Measurements from ENCODE around the gene PDIA5. TPM values are rescaled to one million over a fixed set of nuclear protein-coding genes. Genes with fewer than 3 reads are reported as not detected.
A peak's percentile ranks its signal among the peaks of the same experiment; 100 is the strongest.

Gene PDIA5
- polyA plus RNA-seq, 4 donors: 4.6 to 54.0 (median 16.2) TPM

DNA sequence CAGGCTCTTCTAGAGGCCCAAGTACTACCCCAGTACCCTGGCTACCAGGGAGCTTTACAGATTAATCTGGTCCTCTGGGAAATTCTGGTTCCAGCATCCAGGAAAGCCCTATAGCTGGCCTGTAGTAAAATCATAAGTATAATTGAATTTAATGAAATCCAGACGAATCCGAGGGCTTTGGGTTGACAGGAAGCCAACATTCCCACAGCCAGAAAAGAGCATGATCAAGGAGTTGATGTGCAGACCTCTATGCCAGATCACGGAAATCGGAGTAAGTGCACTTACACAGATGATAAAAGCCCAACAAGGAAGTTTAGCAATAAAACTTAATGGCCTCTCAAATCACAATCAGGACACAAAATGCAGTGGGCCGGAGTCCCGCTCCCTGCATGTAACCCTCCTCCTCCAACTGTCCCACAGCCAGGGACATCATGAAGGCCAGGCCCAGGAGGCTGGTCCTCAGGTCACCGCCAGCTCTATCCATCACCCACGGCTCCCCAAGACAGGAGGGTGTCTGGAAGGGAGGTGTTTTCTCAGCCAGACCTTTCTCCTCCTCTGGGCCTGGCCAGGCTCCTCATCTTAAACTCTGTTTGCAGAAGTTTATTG lies 72.1 kb downstream of the PDIA5 start:
- Histone ChIP-seq H3K9me3 (ENCODE audit: control insufficient read depth in 2 of 2, insufficient read depth in 1 of 2, low read depth in 1 of 2, low read length in 1 of 2) (no peaks in the 10 kb centered on the region), H3K36me3 (ENCODE audit: control insufficient read depth in 3 of 3, insufficient read depth in 2 of 3, low read depth in 1 of 3, low read length in 3 of 3) (peaks cover 0 to 58% (median 2%) of the 10 kb centered on the region in 3 donors), H3K4me1 (ENCODE audit: control insufficient read depth in 3 of 3, insufficient read depth in 2 of 3, low read depth in 1 of 3, low read length in 2 of 3) (peaks cover 0 to 2% (median 0%) of the 10 kb centered on the region in 3 donors), H3K27ac (ENCODE audit: low read depth in 1 of 3, low read length in 2 of 3) (no peak overlapping the region), H3K27me3 (ENCODE audit: control insufficient read depth in 3 of 3, insufficient read depth in 3 of 3, low read length in 3 of 3) (no peaks in the 10 kb centered on the region), H3K4me3 (ENCODE audit: low read depth in 1 of 3, low read length in 3 of 3) (no peak overlapping the region)
- DNase-seq: no peak
- FAIRE-seq: no peak
- WGBS, 3 donors: 34 to 65% (median 55%) methylated on average over 8 of the region's 8 CpGs

DNA sequence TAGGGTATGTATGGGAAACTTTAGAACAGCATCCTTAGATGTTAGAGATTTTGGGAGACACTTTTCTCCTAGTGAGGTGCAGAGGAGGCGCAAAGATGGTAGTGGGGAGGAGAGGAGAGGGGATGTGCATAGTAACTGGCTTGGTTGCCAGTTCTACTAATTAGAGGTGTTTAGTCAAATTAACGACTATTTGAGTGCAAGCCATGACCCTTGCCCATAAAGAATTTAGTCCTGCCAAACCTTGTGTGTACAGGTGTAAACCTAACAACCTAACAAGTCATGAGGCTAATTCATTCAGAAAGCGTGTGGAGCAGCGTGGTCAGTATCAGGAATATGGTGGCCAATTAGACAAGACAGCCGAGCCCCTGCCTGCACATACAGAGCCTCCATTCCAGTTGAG lies 72.7 kb downstream of the PDIA5 start:
- peaks cover 0 to 55% (median 2%) of the 10 kb centered on the region in 3 donors for H3K36me3 ChIP-seq (ENCODE audit: control insufficient read depth in 3 of 3, insufficient read depth in 2 of 3, low read depth in 1 of 3, low read length in 3 of 3)
- H3K4me3 ChIP-seq (ENCODE audit: low read depth in 1 of 3, low read length in 3 of 3): no peak overlapping the region
- H3K27me3 ChIP-seq (ENCODE audit: control insufficient read depth in 3 of 3, insufficient read depth in 3 of 3, low read length in 3 of 3): no peaks in the 10 kb centered on the region
- WGBS, 3 donors: 57 to 67% (median 64%) methylated on average over 5 of the region's 5 CpGs
- no peaks in the 10 kb centered on the region for H3K9me3 ChIP-seq (ENCODE audit: control insufficient read depth in 2 of 2, insufficient read depth in 1 of 2, low read depth in 1 of 2, low read length in 1 of 2)
- H3K27ac ChIP-seq (ENCODE audit: low read depth in 1 of 3, low read length in 2 of 3): no peak overlapping the region
- DNase-seq (no peak), FAIRE-seq (no peak)
- H3K4me1 ChIP-seq (ENCODE audit: control insufficient read depth in 3 of 3, insufficient read depth in 2 of 3, low read depth in 1 of 3, low read length in 2 of 3): peaks cover 0 to 4% (median 0%) of the 10 kb centered on the region in 3 donors

DNA sequence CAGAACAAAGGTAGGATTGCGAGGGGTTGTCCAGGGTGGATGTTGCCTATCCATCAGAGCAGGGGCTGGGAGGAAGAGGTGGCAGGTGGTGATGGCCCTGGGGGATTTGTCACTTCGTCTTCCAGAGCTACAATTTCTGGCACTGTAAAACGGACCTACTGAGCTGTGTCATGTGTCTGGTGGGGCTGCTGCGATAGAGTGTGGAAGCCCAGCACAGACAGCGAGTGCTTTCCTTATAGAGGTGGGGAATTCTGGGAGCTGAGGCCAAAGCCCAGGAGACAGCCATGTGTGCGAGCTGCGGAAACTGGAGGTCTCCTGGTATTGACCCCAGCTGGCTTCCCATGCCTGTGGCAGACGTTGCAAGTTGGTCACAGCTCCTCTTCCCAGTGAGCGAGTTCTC lies 73.7 kb downstream of the PDIA5 start:
- Histone ChIP-seq H3K27me3 (ENCODE audit: control insufficient read depth in 3 of 3, insufficient read depth in 3 of 3, low read length in 3 of 3) (no peaks in the 10 kb centered on the region), H3K4me3 (ENCODE audit: low read depth in 1 of 3, low read length in 3 of 3) (no peak overlapping the region), H3K9me3 (ENCODE audit: control insufficient read depth in 2 of 2, insufficient read depth in 1 of 2, low read depth in 1 of 2, low read length in 1 of 2) (no peaks in the 10 kb centered on the region), H3K36me3 (ENCODE audit: control insufficient read depth in 3 of 3, insufficient read depth in 2 of 3, low read depth in 1 of 3, low read length in 3 of 3) (peaks cover 0 to 56% (median 8%) of the 10 kb centered on the region in 3 donors), H3K4me1 (ENCODE audit: control insufficient read depth in 3 of 3, insufficient read depth in 2 of 3, low read depth in 1 of 3, low read length in 2 of 3) (peaks cover 0 to 4% (median 0%) of the 10 kb centered on the region in 3 donors), H3K27ac (ENCODE audit: low read depth in 1 of 3, low read length in 2 of 3) (no peak overlapping the region)
- no peak for DNase-seq
- WGBS, 3 donors: 83 to 94% (median 92%) methylated on average over 9 of the region's 9 CpGs
- no peak for FAIRE-seq

DNA sequence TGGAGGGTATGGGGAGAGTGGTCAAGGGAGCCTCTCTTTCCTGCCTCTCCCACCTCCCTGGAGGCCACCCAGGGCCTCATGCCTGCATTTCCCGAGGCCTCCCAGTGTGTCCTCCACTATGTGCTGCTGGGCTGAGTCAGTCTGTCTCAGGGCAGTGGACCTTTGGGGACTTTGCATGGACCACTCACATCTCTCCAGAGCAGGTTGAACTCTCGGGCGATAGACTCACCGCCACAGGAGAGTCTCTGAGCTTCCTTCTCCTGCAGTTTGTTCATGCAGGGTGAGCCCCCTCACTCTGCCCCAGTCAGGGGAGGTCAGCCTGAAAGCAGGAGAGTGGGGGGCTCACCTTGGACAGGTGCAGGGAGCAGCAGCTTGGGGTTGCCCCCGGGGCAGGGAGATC lies 74.5 kb downstream of the PDIA5 start:
- Histone ChIP-seq H3K4me3 (ENCODE audit: low read depth in 1 of 3, low read length in 3 of 3) (no peak overlapping the region), H3K27me3 (ENCODE audit: control insufficient read depth in 3 of 3, insufficient read depth in 3 of 3, low read length in 3 of 3) (no peaks in the 10 kb centered on the region), H3K4me1 (ENCODE audit: control insufficient read depth in 3 of 3, insufficient read depth in 2 of 3, low read depth in 1 of 3, low read length in 2 of 3) (peaks cover 0 to 4% (median 0%) of the 10 kb centered on the region in 3 donors), H3K9me3 (ENCODE audit: control insufficient read depth in 2 of 2, insufficient read depth in 1 of 2, low read depth in 1 of 2, low read length in 1 of 2) (no peaks in the 10 kb centered on the region), H3K27ac (ENCODE audit: low read depth in 1 of 3, low read length in 2 of 3) (no peak overlapping the region), H3K36me3 (ENCODE audit: control insufficient read depth in 3 of 3, insufficient read depth in 2 of 3, low read depth in 1 of 3, low read length in 3 of 3) (peaks cover 0 to 59% (median 10%) of the 10 kb centered on the region in 3 donors)
- FAIRE-seq: no peak
- no peak for DNase-seq
- 95 to 100% (median 97%) methylated on average over 5 of the region's 5 CpGs for WGBS, 3 donors

DNA sequence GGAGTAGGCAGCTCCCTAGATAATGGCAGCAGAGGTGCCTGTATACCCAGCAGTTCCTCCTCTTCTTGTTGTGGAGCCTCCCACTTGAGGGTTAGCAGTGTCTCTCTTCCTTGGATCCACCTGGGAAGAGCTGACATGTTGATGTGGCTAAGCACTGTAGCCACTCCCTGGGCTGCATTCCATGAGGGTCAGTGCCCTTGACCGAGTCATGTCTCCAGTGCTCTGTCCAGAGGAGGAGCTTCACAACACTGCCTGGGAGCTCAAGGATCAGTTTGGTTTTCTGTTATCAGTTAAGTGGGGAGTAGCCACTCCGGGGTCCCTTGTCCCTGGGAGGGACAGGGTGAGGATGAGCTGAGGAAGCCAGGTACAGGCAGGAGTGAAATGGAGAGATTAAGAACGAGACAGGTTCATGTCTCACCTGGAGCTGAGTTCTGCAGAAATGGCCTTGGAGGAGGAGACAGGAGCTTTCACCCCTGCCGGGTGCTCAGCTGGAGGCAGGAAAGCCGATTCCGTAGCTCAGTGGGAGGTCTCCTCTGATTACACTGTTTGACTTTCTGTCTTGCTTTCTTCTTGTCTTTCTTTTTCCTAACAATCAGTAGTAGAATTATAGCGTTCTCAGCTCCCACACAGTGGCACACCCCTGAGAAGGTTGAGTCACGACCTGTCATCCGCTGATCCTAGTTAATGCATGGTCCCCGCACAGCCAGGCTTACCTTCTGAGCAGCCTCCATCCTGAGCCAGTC lies 77.0 kb downstream of the PDIA5 start:
- Histone ChIP-seq H3K9me3 (ENCODE audit: control insufficient read depth in 2 of 2, insufficient read depth in 1 of 2, low read depth in 1 of 2, low read length in 1 of 2) (no peaks in the 10 kb centered on the region), H3K4me3 (ENCODE audit: low read depth in 1 of 3, low read length in 3 of 3) (no peak overlapping the region), H3K27me3 (ENCODE audit: control insufficient read depth in 3 of 3, insufficient read depth in 3 of 3, low read length in 3 of 3) (no peaks in the 10 kb centered on the region), H3K27ac (ENCODE audit: low read depth in 1 of 3, low read length in 2 of 3) (peak overlapping the region in 1 of 3 donors; percentile 81), H3K4me1 (ENCODE audit: control insufficient read depth in 3 of 3, insufficient read depth in 2 of 3, low read depth in 1 of 3, low read length in 2 of 3) (peaks cover 0 to 4% (median 0%) of the 10 kb centered on the region in 3 donors), H3K36me3 (ENCODE audit: control insufficient read depth in 3 of 3, insufficient read depth in 2 of 3, low read depth in 1 of 3, low read length in 3 of 3) (peaks cover 0 to 72% (median 12%) of the 10 kb centered on the region in 3 donors)
- no peak for FAIRE-seq
- DNase-seq: peak; percentile 22 to 77
- 69 to 87% (median 76%) methylated on average over 10 of the region's 10 CpGs for WGBS, 3 donors

DNA sequence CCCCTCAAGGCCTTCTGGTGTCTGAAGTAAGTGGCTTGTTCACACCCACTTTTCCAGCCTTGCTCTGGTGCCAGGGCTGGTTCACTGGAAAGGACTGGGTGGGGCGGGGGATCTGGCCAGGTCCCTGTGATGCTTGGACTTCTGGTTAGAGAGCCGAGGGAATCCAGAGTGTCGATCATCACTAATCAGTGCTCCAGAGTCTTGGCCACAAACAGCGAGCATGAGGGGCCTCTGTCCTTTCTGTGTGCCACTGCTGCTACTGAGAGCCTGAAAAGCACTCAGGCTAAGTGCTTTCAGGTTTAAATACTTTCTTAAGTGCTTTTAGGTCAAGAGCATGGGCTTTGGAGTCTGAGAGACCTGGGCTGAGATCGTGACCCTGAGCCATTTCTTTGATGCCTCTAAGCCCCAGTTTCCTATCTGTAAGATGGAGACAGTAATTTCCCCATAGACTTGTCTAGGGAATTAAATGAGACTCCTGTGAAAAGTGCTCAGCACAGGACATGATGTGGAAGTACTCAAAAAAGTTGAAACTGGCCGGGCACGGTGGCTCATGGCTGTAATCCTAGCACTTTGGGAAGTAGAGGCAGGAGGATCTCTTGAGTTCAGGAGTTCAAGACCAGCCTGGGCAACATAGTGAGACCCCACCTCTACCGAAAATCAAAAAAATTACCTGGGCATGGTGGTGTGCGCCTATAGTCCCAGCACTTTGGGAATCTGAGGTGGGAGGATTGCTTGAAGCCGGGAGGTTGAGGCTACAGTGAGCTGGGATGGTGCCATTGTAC lies 81.1 kb downstream of the PDIA5 start:
- DNase-seq (no peak), FAIRE-seq (no peak)
- no peak overlapping the region for H3K27ac ChIP-seq (ENCODE audit: low read depth in 1 of 3, low read length in 2 of 3)
- no peaks in the 10 kb centered on the region for H3K9me3 ChIP-seq (ENCODE audit: control insufficient read depth in 2 of 2, insufficient read depth in 1 of 2, low read depth in 1 of 2, low read length in 1 of 2)
- 91 to 95% (median 91%) methylated on average over 10 of the region's 10 CpGs for WGBS, 3 donors
- H3K27me3 ChIP-seq (ENCODE audit: control insufficient read depth in 3 of 3, insufficient read depth in 3 of 3, low read length in 3 of 3): no peaks in the 10 kb centered on the region
- H3K4me1 ChIP-seq (ENCODE audit: control insufficient read depth in 3 of 3, insufficient read depth in 2 of 3, low read depth in 1 of 3, low read length in 2 of 3): peaks cover 0 to 4% (median 0%) of the 10 kb centered on the region in 3 donors
- H3K36me3 ChIP-seq (ENCODE audit: control insufficient read depth in 3 of 3, insufficient read depth in 2 of 3, low read depth in 1 of 3, low read length in 3 of 3): peaks cover 3 to 80% (median 18%) of the 10 kb centered on the region in 3 donors
- H3K4me3 ChIP-seq (ENCODE audit: low read depth in 1 of 3, low read length in 3 of 3): no peak overlapping the region

DNA sequence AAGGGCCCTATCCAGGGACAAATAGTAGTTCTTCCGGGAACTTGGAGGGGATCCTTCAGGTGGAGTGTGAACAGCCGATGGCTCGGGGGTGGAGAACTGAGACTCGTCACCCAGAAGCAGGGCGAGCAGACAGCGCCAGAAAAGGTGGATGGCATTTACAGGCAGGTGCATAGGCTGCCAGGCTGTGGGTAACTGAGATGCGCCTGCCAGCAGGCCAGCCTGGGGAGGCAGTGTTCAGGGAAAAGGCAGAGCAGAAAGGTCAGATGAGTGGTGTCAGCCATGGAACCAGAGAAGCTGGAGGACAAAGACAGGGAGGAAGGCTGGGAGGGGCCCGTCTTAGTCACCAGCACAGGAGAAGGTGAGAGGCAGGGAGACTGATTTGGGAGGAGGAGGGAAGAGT lies 81.9 kb downstream of the PDIA5 start:
- Histone ChIP-seq H3K4me1 (ENCODE audit: control insufficient read depth in 3 of 3, insufficient read depth in 2 of 3, low read depth in 1 of 3, low read length in 2 of 3) (peaks cover 0 to 3% (median 0%) of the 10 kb centered on the region in 3 donors), H3K36me3 (ENCODE audit: control insufficient read depth in 3 of 3, insufficient read depth in 2 of 3, low read depth in 1 of 3, low read length in 3 of 3) (peaks cover 3 to 80% (median 18%) of the 10 kb centered on the region in 3 donors), H3K27ac (ENCODE audit: low read depth in 1 of 3, low read length in 2 of 3) (no peak overlapping the region), H3K27me3 (ENCODE audit: control insufficient read depth in 3 of 3, insufficient read depth in 3 of 3, low read length in 3 of 3) (no peaks in the 10 kb centered on the region), H3K9me3 (ENCODE audit: control insufficient read depth in 2 of 2, insufficient read depth in 1 of 2, low read depth in 1 of 2, low read length in 1 of 2) (no peaks in the 10 kb centered on the region), H3K4me3 (ENCODE audit: low read depth in 1 of 3, low read length in 3 of 3) (no peak overlapping the region)
- 89 to 97% (median 96%) methylated on average over 8 of the region's 8 CpGs for WGBS, 3 donors
- DNase-seq: no peak
- FAIRE-seq: no peak

DNA sequence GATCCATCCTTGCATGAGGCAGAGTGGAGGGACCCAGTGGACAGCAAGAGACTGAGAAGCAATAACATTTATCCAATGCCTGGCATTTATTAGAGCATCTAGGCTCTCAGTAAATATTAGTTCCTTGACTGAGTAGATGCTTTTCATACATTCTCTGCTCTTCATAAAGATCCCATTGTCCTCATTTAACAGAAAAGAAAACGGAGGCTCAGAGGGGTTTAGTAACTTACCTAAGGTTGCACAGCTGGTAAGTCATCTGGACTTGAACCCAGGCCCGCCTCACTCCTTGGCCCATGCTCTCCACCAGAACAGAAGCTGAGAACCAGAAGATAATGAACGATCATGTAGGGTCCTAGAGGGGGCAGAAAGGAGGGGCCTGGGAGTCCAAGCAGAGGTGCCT lies 82.7 kb downstream of the PDIA5 start:
- DNase-seq (no peak), FAIRE-seq (no peak)
- Histone ChIP-seq H3K4me1 (ENCODE audit: control insufficient read depth in 3 of 3, insufficient read depth in 2 of 3, low read depth in 1 of 3, low read length in 2 of 3) (no peaks in the 10 kb centered on the region), H3K36me3 (ENCODE audit: control insufficient read depth in 3 of 3, insufficient read depth in 2 of 3, low read depth in 1 of 3, low read length in 3 of 3) (peaks cover 3 to 84% (median 18%) of the 10 kb centered on the region in 3 donors), H3K27ac (ENCODE audit: low read depth in 1 of 3, low read length in 2 of 3) (no peak overlapping the region), H3K27me3 (ENCODE audit: control insufficient read depth in 3 of 3, insufficient read depth in 3 of 3, low read length in 3 of 3) (no peaks in the 10 kb centered on the region), H3K4me3 (ENCODE audit: low read depth in 1 of 3, low read length in 3 of 3) (no peak overlapping the region), H3K9me3 (ENCODE audit: control insufficient read depth in 2 of 2, insufficient read depth in 1 of 2, low read depth in 1 of 2, low read length in 1 of 2) (no peaks in the 10 kb centered on the region)
- 90 to 92% (median 91%) methylated on average over 3 of the region's 3 CpGs for WGBS, 3 donors

Data from small intestine (tissue), 7 donors.